Fibroblast of the conjunctiva (primary cell): ENCODE measurements around the gene CTDSP1.

ENCODE experiments used
- DNase-seq: peaks from one replicate; pipeline ENCODE4 v3.0.0-alpha.2; 2010; ENCODE audit warnings: low read depth

Gene CTDSP1, protein sequence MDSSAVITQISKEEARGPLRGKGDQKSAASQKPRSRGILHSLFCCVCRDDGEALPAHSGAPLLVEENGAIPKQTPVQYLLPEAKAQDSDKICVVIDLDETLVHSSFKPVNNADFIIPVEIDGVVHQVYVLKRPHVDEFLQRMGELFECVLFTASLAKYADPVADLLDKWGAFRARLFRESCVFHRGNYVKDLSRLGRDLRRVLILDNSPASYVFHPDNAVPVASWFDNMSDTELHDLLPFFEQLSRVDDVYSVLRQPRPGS

DNA sequence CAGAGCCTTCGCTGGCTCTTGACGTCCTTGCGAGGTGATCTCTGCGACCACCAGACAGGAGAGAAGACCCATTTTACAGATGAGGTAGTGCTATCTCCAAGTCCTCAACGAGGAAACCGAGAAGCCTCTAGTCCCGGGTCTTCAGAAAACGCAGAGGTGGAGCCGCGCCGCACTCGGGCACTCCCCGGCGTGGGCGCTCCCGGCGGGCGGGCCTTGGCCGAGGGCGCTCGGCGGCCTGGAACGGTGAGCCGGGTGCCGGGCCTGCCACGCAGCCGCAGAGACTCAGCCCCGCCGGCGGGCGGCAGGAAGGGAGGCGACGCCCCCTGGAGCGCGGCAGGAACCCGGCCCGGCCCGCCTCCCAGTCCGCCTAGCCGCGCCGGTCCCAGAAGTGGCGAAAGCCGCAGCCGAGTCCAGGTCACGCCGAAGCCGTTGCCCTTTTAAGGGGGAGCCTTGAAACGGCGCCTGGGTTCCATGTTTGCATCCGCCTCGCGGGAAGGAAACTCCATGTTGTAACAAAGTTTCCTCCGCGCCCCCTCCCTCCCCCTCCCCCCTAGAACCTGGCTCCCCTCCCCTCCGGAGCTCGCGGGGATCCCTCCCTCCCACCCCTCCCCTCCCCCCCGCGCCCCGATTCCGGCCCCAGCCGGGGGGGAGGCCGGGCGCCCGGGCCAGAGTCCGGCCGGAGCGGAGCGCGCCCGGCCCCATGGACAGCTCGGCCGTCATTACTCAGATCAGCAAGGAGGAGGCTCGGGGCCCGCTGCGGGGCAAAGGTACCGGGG is at the start of gene CTDSP1:
Gene CTDSP1, plus strand, starts transcription at position 478 of the 776 bp plus-strand sequence. Its CDS starts 223 bp downstream, at position 701.
- peak; percentile 93 for DNase-seq

DNA sequence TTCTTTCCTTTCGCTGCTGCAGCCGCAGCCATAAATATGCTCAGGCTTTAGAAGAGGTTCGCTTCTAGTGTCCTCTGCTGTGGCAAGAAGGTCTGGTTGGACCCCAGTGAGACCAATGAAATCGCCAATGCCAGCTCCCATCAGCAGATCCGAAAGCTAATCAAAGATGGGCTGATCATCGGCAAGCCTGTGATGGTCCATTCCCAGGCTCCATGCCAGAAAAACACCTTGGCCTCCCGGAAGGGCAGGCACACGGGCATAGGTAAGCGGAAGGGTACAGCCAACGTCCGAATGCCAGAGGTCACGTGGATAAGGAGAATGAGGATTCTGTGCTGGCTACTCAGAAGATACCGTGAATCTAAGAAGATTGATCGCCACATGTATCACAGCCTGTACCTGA is 45.6 kb upstream of the CTDSP1 start:
- no peak for DNase-seq

- no peak for DNase-seq
Observed at GRCh38 chr2:218354850-218355443, 44.7 kb upstream of the CTDSP1 start.

GRCh38 chr2:218357236-218358177 is 42.2 kb upstream of the CTDSP1 start:
- DNase-seq = no peak

- no peak for DNase-seq
Observed at GRCh38 chr2:218360453-218360852, 39.2 kb upstream of the CTDSP1 start.

DNA sequence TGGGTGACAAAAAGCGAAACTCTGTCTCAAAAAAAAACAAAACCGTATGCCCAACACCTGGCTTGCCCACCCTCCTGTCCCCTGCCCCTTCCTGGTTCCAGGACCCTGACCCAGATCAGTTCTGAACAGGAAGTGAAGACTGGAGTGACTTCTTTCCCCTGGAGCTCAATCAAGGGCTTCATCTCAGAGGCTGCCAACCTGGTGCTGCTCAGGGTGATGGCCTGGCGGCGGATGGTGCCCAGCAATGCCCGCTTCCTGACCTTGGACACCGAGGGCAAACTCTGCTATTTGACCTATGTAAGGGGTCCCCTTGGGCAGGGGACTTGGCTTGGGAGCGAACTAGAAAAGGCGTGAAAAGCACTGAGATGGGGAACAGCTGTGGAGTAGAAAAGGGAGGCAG is 37.1 kb upstream of the CTDSP1 start:
- no peak for DNase-seq

DNA sequence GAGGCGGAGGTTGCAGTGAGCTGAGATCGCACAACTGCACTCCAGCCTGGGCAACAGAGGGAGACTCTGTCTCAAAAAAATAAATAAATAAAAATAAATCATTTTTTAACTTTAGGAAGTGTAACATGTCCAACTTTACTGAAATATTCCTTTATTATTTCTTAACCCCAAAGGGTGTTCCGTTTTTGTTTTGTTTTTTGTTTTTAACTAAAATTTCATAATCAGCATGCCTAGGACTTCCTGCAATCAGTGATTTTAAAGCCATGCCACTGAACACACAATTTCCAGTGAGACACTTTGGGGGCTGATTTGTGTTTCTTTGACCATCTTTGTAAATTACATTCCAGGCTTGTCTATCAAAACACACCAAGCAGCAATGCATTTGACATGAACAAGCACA is 35.9 kb upstream of the CTDSP1 start:
- no peak for DNase-seq

- no peak for DNase-seq
Observed at GRCh38 chr2:218364196-218364595, 35.5 kb upstream of the CTDSP1 start.

- no peak for DNase-seq
Observed at GRCh38 chr2:218366621-218367414, 32.9 kb upstream of the CTDSP1 start.

GRCh38 chr2:218367415-218368149 is 32.1 kb upstream of the CTDSP1 start:
- DNase-seq = no peak

- no peak for DNase-seq
Observed at GRCh38 chr2:218368150-218368528, 31.5 kb upstream of the CTDSP1 start.

- no peak for DNase-seq
Observed at GRCh38 chr2:218368621-218369153, 31.0 kb upstream of the CTDSP1 start.

GRCh38 chr2:218369330-218369729 is 30.3 kb upstream of the CTDSP1 start:
- DNase-seq = no peak

- no peak for DNase-seq
Observed at GRCh38 chr2:218370410-218371063, 29.1 kb upstream of the CTDSP1 start.

GRCh38 chr2:218371983-218372350 is 27.7 kb upstream of the CTDSP1 start:
- DNase-seq = no peak

- no peak for DNase-seq
Observed at GRCh38 chr2:218374795-218375194, 24.9 kb upstream of the CTDSP1 start.

GRCh38 chr2:218375212-218375611 is 24.5 kb upstream of the CTDSP1 start:
- DNase-seq = no peak

GRCh38 chr2:218378053-218378452 is 21.6 kb upstream of the CTDSP1 start:
- no peak for DNase-seq

DNA sequence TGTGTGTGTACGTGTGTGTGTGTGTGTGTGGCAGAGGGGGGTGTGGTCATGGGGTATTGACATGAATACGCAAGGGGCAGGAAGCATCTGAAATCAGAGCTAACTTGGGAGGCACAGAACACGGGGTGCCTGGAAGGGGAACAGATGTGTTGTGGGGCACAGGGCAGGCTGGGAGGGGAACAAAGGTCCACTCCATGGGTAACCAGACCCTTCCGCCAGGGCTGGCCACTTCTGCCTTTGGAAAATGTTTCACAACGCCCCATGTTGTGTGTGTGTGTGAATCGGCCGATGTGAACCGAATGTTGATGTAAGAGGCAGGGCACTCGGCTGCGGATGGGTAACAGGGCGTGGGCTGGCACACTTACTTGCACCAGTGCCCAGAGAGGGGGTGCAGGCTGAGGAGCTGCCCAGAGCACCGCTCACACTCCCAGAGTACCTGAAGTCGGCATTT is 17.7 kb upstream of the CTDSP1 start, which contains the start of gene SLC11A1:
Gene SLC11A1, plus strand, starts transcription at position 358 of the 451 bp plus-strand sequence. CDS start 96 bp downstream, outside the sequence.
- no peak for DNase-seq

GRCh38 chr2:218382785-218383184 is 16.9 kb upstream of the CTDSP1 start:
- no peak for DNase-seq
